Tibial nerve (tissue), 4 donors: ENCODE data around the gene RANBP10.

Experiments
- CTCF ChIP-seq, 5 experiments: fragments of 200-600 bp in 3 of 5; fragments of 450-650 bp in 2 of 5; sonication (generic) in 3 of 5; IDR thresholded peaks; one replicate each; pipeline ENCODE4 v1.5.1; 2016 to 2019; ENCODE audit warnings: antibody characterized with exemption in 5 of 5, mild to moderate bottlenecking in 3 of 5, moderate library complexity in 2 of 5
- EP300 ChIP-seq, 2 donors: sonication (generic); formaldehyde crosslinking; IDR thresholded peaks; one replicate each; pipeline ENCODE4 v1.6.1; 2017; ENCODE audit warnings: antibody characterized with exemption in 2 of 2, mild to moderate bottlenecking in 1 of 2

- no peak for TF ChIP-seq CTCF (IDR thresholded peaks at IDR 0.05)
- TF ChIP-seq EP300 (IDR thresholded peaks at IDR 0.05): no peak
These were observed 5.5 kb upstream of the RANBP10 start for GRCh38 chr16:67811899-67812298.
